Stimulated activated CD4-positive, alpha-beta T cell treated with anti-CD3 and anti-CD28 coated beads, Interleukin-12 subunit alpha, Interleukin-12 subunit beta, amount 100 ng/mL, for 24 hours (primary cell): ENCODE results near the gene CLCF1.
"Not testable (repeated sequence)": the region's sequence is repeated elsewhere in the genome, so short reads cannot be mapped to it uniquely, and the experiment has no call there.

Source experiments
- DNase-seq, 2 experiments: peaks; one replicate each; pipeline ENCODE4 v3.0.0-alpha.2; 2020; ENCODE audit warnings: low read depth in 2 of 2

The CLCF1 gene

GRCh38 chr11:67322049-67322448, 51.3 kb downstream of the CLCF1 start:
- DNase-seq, result no peak

- DNase-seq, result no peak
Observed at GRCh38 chr11:67321313-67321871, 52.0 kb downstream of the CLCF1 start.

- no peak for DNase-seq
Observed at GRCh38 chr11:67320691-67321090, 52.7 kb downstream of the CLCF1 start.

GRCh38 chr11:67320011-67320410, 53.4 kb downstream of the CLCF1 start:
- no peak for DNase-seq

- not testable (repeated sequence) for DNase-seq
Observed at GRCh38 chr11:67318876-67319275, 54.5 kb downstream of the CLCF1 start.

GRCh38 chr11:67317888-67318555, 55.4 kb downstream of the CLCF1 start:
- DNase-seq, result no peak

- DNase-seq, result peak; percentile 98
Observed at GRCh38 chr11:67317205-67317887, 56.1 kb downstream of the CLCF1 start.

GRCh38 chr11:67316882-67317204, 56.6 kb downstream of the CLCF1 start:
- no peak for DNase-seq

GRCh38 chr11:67315325-67315909, 58.0 kb downstream of the CLCF1 start:
- no peak for DNase-seq

GRCh38 chr11:67314218-67314617, 59.2 kb downstream of the CLCF1 start:
- no peak for DNase-seq
